ENCODE measurements around the gene POLR1F. TPM values are rescaled to one million over a fixed set of nuclear protein-coding genes. Genes with fewer than 3 reads are reported as not detected.

Gene POLR1F
- total RNA-seq, 1 donor from 2014 or later = 3.4 TPM

GRCh38 chr7:19677180-19677579, 31.7 kb downstream of the POLR1F start:
- ATAC-seq = no peak
- no peak for DNase-seq (ENCODE audit: low spot score)

- DNase-seq (ENCODE audit: low spot score) (no peak), ATAC-seq (no peak)
These were observed 33.0 kb downstream of the POLR1F start for GRCh38 chr7:19675816-19676215.

DNA sequence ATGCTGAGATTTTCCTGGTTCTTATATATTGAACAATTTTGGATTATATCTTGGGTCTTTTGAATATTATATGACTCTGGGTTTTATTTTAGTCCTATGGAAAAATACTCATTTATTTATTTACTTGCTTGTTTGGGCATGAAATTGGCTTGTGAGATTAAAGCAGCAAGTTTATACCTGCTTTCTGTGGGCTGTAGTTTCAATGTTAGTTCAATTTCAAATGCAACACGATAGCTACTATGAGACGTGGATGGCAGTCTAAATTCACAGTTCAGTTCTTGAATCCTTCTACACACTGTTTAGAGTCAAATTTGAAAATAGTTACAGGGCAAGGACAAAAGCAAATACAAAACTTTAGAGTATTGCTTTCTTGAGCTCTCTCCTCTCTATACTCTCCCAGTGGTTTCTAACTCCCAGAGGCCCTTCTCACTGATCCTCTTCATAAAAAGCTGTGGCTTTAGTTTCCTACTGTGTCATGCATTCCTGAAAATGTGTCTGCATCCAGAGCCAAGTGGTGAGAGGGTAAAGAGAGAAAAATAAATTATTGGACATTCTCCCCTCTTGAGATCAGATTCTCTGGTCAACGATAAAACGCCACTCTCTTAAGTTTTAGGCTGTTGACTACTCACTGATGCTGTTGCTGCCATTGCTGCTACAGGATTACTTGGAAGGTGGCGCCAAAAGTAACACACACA, 34.4 kb downstream of the POLR1F start:
- DNase-seq (ENCODE audit: low spot score) (no peak), ATAC-seq (no peak)

DNA sequence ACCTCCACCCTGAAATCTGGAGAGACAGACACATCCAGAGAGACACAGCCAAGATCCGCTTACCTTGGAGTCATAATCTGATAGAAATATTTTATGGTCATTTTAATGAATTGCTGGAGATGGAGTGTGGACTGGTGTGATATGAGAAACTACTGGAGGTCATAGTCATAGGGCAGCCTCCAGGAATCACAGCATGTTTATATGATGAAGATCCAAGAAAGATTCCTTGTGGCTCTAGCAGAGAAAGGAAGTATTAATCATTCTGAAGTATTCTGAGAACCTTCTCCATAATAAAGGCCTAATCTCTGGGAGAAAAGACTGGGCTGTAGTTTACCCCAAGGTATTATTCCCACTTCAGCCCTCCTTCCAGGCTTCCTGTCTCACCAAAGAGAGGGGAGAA, 38.0 kb downstream of the POLR1F start:
- no peak for ATAC-seq
- no peak for DNase-seq (ENCODE audit: low spot score)

GRCh38 chr7:19665399-19666008, 43.3 kb downstream of the POLR1F start:
- ATAC-seq = peak; percentile 70
- no peak for DNase-seq (ENCODE audit: low spot score)

DNA sequence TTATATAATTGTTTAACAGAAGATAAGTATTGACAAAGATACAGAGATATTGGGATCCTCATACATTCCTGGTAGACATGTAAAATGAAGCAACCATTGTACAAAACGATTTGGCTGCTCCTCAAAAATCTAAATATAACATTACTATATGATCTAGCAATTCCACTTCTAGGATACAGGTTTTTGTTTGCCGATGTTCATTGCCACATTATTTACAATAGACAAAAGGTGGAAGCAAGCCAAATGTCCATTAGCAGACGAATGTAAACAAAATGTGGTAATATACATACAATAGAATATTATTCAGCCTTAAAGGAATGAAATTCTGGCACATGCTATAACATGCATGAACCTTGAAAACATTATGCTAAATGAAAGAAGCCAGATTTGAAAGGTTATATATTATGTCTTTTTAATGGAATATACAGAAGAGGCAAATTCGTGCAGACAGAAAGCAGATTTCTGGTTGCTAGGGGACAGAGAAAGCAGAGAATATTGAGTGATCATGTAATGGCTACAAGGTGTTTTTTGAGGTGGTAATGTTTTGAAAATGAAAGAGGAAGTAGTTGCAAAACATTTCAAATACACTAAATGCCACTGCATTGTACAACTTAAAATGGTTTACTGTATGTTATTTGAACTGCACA, 44.9 kb downstream of the POLR1F start:
- ATAC-seq = no peak

GRCh38 chr7:19648791-19649190, 60.0 kb downstream of the POLR1F start:
- ATAC-seq = no peak
- DNase-seq (ENCODE audit: low spot score) = no peak

More for the DNA sequence above, 44.9 kb downstream of the POLR1F start:
- DNase-seq (ENCODE audit: low spot score) = no peak

Other genes with a start within 250 kb of the POLR1F start
- gene TMEM196, start 64.6 kb upstream of the POLR1F start, total RNA-seq = not detected

All from left lobe of liver (tissue), 2 donors.